ENCODE measurements around the gene RBM3.
A peak's percentile ranks its signal among the peaks of the same experiment; 100 is the strongest.

Gene RBM3

DNA sequence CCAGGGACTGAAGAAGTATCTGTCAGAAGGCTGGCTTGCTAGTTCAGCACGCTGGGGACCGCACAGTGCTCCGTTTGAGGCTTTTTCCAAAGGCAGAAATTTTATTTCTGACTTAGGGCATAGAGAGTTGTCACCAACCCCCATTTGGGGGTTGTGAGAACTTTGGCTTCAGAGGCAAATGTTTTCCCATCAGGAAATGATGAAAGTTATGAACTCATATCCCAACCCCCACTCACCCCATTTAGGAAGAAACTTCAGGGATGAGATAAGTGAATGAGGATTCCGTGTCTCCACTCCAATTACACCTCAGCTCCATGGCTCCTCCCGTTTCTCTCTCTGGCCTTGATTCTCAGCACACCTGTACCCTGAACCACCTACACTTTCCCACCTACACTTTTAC lies 18.7 kb downstream of the RBM3 start:
- no peak for ATAC-seq (ENCODE audit: low read depth)

DNA sequence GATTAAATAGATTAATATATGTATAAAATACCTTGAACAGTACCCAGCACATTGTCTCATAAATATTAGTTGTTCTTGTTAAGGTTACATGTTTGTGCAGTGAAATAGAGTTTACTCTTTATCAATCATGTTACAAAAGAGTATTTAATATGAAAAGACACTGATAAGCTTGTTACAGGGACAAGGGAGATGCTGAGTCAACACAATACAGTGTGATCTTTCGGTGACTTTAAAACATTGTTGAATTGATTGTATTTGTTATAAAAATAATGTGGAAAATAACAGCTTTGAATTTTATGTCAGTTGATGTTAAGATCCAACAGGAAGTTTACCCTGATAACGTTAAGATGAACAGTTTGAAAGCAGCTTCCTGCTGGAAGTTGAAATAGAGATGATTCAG lies 21.6 kb downstream of the RBM3 start:
- Histone ChIP-seq H3K36me3 (ENCODE audit: low read depth) (peaks cover 15% of the 10 kb centered on the region), H3K4me1 (ENCODE audit: insufficient read depth, poor library complexity, severe bottlenecking) (peaks cover 13% of the 10 kb centered on the region), H3K9me3 (ENCODE audit: severe bottlenecking) (no peaks in the 10 kb centered on the region), H3K27me3 (ENCODE audit: insufficient read depth, poor library complexity, severe bottlenecking) (no peaks in the 10 kb centered on the region), H3K4me3 (ENCODE audit: severe bottlenecking) (no peak overlapping the region), H3K27ac (ENCODE audit: poor library complexity, severe bottlenecking) (peak overlapping the region; percentile 87)
- TF ChIP-seq, protein P1, sequence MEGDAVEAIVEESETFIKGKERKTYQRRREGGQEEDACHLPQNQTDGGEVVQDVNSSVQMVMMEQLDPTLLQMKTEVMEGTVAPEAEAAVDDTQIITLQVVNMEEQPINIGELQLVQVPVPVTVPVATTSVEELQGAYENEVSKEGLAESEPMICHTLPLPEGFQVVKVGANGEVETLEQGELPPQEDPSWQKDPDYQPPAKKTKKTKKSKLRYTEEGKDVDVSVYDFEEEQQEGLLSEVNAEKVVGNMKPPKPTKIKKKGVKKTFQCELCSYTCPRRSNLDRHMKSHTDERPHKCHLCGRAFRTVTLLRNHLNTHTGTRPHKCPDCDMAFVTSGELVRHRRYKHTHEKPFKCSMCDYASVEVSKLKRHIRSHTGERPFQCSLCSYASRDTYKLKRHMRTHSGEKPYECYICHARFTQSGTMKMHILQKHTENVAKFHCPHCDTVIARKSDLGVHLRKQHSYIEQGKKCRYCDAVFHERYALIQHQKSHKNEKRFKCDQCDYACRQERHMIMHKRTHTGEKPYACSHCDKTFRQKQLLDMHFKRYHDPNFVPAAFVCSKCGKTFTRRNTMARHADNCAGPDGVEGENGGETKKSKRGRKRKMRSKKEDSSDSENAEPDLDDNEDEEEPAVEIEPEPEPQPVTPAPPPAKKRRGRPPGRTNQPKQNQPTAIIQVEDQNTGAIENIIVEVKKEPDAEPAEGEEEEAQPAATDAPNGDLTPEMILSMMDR (IDR thresholded peaks at IDR 0.05; ENCODE audit: poor library complexity, severe bottlenecking) = no peak
- ATAC-seq (ENCODE audit: low read depth) (no peak), DNase-seq (ENCODE audit: low spot score) (no peak)

More for the DNA sequence above, 18.7 kb downstream of the RBM3 start:
- no peak overlapping the region for H3K4me3 ChIP-seq (ENCODE audit: severe bottlenecking)
- DNase-seq (ENCODE audit: low spot score) = no peak
- H3K9me3 ChIP-seq (ENCODE audit: severe bottlenecking) = no peaks in the 10 kb centered on the region
- H3K36me3 ChIP-seq (ENCODE audit: low read depth) = no peaks in the 10 kb centered on the region
- no peaks in the 10 kb centered on the region for H3K27me3 ChIP-seq (ENCODE audit: insufficient read depth, poor library complexity, severe bottlenecking)
- H3K4me1 ChIP-seq (ENCODE audit: insufficient read depth, poor library complexity, severe bottlenecking) = peaks cover 15% of the 10 kb centered on the region
- TF ChIP-seq, protein P1 (IDR thresholded peaks at IDR 0.05; ENCODE audit: poor library complexity, severe bottlenecking) = no peak
- H3K27ac ChIP-seq (ENCODE audit: poor library complexity, severe bottlenecking) = peak overlapping the region; percentile 85

DNA sequence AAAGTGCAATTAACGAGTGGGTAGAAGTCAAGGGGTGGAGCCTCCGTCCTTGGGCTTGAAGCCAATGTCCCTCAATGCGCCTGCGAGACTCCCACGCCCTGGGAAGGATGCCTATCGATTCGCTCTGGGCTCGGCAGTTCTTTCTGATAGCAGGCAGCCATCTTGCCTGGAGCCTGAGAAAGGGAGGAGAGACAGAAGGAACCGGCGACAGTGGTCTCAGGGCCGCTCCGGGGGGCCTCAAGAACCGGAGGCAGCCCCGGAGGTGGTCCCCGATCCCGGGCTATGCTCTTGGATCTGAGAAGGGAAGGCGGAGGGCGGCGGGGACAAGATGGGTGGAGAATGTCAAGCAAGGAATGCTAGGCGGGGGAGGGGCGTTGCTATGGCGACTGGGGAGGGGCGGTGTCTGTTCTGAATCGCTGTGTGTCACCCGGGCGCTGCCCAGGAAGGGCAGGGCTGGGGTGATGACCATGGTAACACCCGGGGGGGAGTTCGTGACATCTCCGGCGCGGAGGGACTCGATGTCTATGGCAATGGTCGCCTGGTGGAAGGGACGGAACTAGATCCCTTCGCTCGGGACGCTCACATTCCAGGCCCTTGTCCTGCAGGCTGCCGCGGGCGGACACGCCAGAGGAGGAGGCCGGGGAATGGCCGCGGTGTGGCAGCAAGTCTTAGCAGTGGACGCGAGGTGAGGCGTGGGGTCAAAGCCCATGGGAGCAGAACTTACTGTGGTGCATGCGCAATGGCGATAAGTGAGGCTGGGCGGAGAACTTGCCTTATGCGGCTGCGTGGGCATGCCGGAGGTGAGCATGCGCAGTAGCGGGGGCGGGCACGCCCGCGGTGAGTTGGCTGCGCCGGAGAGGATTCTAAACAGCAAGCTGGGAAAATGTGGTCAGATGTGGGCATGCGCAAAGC lies 23.3 kb downstream of the RBM3 start, which contains the start of gene WDR13:
TSS of gene WDR13 (plus strand) at position 140 of the 912 bp plus-strand sequence. CDS start at position 645, 505 bp downstream.
- H3K9me3 ChIP-seq (ENCODE audit: severe bottlenecking) = no peaks in the 10 kb centered on the region
- ATAC-seq (ENCODE audit: low read depth) = peak; percentile 88
- H3K4me1 ChIP-seq (ENCODE audit: insufficient read depth, poor library complexity, severe bottlenecking) = no peaks in the 10 kb centered on the region
- H3K27me3 ChIP-seq (ENCODE audit: insufficient read depth, poor library complexity, severe bottlenecking) = no peaks in the 10 kb centered on the region
- H3K36me3 ChIP-seq (ENCODE audit: low read depth) = peaks cover 15% of the 10 kb centered on the region
- DNase-seq (ENCODE audit: low spot score) = peak; percentile 85
- peak within 1 kb of the TSS; percentile 87 for H3K27ac ChIP-seq (ENCODE audit: poor library complexity, severe bottlenecking)
- peak within 1 kb of the TSS; percentile 94 for H3K4me3 ChIP-seq (ENCODE audit: severe bottlenecking)
- TF ChIP-seq, protein P1 (IDR thresholded peaks at IDR 0.05; ENCODE audit: poor library complexity, severe bottlenecking) = no peak

DNA sequence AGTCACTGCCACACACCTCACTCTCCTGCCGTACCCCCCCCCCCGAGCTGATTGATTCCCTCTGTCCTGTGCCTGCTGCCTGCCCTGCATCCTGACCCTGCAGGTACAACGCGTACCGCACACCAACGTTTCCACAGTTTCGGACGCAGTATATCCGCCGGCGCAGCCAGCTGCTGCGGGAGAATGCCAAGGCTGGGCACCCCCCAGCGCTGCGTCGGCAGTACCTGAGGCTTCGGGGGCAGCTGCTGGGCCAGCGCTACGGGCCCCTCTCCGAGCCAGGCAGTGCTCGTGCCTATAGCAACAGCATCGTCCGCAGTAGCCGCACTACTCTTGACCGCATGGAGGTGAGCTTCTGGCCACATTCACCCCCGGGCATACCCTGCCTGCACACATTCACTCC lies 24.3 kb downstream of the RBM3 start:
- H3K4me1 ChIP-seq (ENCODE audit: insufficient read depth, poor library complexity, severe bottlenecking) = no peaks in the 10 kb centered on the region
- peak overlapping the region; percentile 87 for H3K27ac ChIP-seq (ENCODE audit: poor library complexity, severe bottlenecking)

More for the DNA sequence above, 24.3 kb downstream of the RBM3 start:
- TF ChIP-seq, protein P1 (IDR thresholded peaks at IDR 0.05; ENCODE audit: poor library complexity, severe bottlenecking) = no peak
- Histone ChIP-seq H3K36me3 (ENCODE audit: low read depth) (peaks cover 15% of the 10 kb centered on the region), H3K4me3 (ENCODE audit: severe bottlenecking) (peak overlapping the region; percentile 94), H3K27me3 (ENCODE audit: insufficient read depth, poor library complexity, severe bottlenecking) (no peaks in the 10 kb centered on the region), H3K9me3 (ENCODE audit: severe bottlenecking) (no peaks in the 10 kb centered on the region)
- ATAC-seq (ENCODE audit: low read depth) = no peak
- DNase-seq (ENCODE audit: low spot score) = no peak
